Measurements from ENCODE around the gene AKAP13.
"Not testable (repeated sequence)": the region's sequence is repeated elsewhere in the genome, so short reads cannot be mapped to it uniquely, and the experiment has no call there.

AKAP13 gene

DNA sequence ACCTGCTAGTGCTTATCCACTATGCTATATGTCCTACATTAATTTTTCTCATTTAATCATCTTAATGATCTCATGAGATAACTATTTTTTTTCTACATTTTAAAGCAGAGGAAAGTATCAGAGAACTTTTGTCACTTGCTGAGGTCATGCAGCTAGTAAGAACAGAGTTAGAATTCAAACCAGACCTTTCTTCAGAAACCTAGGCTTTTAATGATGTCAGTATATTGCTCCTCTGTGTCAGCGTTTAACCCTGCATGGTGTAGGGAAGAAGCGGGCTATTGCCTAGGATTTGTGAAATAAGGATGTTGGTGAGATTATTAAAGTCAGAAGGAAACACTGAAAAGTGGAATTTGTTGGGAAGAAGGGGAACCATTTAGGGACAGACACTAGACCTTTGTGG, 121.2 kb downstream of the AKAP13 start:
- no peak for DNase-seq

DNA sequence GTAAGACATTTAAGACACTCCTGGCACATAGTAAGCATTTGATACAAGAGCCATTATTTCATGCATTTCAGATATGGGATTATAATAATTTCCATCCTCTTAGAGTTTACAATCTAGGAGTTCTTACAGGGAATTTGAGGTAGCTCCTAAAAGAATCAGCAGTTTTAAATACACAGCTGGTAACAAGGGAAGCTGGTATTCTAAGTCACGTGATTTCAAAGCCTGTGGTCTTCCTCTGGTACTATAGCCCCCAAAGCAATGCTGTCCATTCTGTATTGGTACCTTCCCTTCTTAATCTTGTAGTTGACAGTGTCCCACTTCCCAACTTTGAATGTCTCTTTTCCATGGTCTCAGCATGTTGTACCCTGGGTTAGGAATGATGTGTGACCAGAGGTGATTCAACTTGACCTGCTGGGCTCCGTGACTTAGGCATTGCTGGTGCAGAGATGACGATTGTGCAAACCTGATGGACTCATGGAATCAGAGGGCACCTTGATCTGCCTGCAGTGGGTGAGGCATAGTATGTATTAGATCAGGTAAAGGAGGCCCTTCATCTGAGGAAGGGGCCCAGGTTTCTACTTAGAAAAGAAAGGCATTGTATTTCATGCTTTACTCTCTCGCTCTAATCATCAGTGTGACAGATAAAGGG, 122.9 kb downstream of the AKAP13 start:
- no peak for DNase-seq

DNA sequence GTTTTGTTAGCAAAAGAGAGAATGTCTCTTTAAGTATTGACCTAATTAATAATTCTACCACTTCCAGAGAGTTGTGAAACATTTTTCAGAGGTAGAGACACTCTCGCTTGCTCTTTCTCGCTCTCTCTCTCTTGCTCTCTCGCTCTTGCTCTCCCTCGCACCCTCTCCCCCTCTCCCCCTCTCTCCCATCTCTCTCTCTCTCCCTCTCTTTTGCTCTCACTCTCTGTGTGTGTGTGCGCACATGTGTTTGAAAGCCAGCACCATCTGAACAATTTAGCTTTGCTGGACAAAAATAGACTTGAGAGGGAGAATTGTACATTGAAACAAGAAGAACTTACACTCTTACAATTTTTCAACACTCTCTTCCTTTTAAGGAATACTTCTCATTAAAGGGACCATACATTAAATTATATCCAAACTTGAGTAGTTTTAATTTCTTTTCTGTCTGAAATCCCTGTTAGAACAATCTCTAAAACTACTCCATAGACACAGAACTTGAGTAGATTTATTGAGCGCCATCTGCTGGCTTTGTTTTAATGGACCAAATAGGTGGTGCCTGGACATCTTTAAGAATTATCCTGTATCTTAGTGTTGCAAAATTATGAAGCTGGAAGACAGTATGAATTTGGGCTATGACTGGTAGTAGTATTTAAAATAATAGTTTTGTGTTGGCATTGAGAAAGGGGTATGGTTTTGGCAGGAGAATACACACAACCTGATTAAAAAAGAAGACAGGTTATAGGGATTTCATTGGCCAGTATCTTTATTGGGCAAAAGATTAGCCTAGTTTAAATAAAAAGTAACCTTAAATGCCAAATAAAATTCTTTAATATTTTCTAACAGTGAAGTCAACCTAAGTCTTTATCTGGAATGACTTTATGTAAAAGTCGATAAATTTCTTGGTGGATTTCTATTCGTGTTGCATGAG, 124.6 kb downstream of the AKAP13 start:
- DNase-seq = peak; percentile 64

DNA sequence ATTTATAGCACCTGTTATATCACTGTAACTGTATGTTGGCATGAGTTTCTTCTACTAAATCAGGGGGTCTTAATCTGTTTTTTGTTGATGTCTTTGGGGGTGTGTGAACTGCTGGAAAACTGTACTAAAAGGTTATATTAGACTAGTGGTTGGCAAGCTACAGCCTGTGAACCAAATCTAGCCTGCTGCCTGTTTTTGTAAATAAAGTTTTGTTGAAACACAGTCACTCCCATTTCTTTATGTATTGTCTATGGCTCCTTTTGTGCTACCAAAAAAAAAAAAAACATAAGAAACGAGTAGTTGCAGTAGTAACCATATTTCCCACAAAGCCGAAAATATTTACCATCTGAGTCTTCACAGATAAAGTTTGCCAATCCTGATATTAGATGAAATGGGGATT, 126.7 kb downstream of the AKAP13 start:
- DNase-seq = no peak

DNA sequence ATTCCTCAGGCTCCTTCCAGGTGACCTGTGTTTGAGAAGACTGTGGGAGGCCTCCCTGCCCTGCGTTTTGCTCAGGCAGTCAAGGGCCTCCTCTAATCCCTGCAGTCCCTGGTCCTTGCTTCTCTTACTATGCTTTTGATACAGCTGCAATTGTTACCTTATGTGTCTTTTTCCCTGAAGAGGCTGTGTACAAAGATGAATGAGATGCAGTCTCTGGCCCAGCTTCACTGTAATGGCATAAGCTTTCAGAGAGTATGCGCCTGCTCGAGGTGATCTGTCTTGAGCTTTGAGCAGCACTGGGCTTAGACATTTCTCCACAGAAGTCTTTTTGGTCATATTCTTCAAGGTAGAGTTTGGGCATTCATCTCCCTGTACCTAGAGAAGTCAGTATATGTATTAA, 129.6 kb downstream of the AKAP13 start:
- DNase-seq = no peak

DNA sequence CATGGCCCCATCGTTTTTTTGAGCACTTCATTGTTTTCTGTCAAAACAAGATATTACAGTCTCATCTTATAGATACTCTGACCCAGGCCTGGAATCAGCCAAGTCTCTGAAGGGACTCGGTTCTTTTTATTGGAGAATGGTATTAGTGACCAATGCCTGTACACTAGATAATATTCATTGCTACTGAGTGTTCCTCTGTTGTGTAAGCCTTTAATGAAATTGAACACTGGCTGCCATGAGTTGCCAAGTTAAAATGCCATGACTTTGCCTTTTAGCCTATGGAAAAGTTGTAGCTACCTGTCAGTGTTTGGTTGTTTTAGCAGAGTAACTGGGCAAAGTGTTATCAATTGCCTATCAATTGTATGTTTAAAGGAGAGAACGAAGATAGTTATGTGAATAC, 134.0 kb downstream of the AKAP13 start:
- DNase-seq = no peak

DNA sequence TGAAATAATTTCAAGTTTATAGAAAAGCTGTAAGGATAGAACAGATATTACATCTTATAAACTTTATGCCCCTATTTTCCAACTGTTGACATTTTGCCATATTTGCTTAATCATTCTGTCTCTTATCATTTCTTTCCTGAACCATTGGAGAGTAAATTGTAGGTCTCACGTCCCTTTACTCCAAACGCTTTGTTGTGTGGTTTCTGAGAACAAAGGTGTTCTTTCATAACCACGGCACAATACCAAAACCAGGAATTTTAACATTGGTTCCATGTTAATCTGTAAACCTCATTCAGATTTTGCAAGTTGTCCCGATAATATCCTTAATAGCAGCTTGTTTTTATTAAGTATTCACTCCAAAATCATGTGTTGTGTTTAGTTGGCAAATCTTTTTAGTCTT, 134.8 kb downstream of the AKAP13 start:
- DNase-seq = no peak

DNA sequence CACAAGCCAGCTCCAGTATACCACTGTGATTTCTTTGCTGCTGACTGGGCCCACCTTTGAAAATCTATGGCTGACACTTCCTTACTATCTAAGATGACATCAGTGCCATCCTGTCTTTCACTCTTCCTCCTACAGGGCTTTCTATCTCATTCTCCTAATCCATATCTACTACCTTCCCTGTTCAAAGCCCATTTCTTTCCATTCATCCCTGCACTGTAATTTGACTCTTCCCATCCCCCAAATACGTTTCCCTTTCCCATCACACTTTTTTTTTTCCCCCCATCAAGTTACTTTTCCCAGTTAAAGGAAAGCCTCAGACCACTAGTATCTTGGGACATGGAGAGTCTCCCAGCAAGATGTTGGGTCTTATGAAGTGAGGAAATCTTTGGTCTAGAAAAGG, 136.7 kb downstream of the AKAP13 start:
- no peak for DNase-seq

DNA sequence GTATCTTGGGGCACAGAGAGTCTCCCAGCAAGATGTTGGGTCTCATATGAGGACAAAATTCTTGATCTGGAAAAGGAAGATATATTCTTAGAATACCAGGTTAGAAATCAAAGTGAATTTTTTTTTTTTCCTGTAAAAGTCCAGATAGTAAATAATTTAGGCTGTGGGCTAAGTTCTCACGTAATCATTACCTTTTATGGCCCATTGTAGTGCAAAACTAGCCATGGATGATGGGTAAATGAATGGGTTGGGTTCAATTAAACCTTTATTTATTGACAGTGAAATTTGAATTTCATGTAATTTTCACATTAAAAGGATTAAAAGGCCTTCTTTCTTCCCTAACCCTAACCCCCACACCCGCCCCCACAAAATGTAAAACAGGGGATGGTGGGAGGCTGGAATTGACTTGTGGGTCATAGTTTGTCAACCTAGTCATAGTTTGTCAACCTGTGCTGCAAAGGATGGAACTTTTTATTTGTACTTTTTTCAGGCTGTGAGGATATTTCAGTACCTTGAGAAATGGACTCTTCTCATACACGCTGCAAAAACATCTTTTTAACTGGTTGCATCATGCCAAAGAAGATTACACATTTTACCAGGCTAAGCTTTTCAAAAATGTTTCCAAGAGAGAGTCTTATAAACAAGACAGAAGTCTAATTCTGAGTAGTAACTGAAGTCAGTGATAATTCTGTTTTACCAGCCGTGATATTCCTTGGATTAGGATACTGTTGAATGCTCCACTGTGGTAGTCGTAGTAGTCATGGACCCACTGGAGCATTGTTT, 138.8 kb downstream of the AKAP13 start:
- DNase-seq = no peak

DNA sequence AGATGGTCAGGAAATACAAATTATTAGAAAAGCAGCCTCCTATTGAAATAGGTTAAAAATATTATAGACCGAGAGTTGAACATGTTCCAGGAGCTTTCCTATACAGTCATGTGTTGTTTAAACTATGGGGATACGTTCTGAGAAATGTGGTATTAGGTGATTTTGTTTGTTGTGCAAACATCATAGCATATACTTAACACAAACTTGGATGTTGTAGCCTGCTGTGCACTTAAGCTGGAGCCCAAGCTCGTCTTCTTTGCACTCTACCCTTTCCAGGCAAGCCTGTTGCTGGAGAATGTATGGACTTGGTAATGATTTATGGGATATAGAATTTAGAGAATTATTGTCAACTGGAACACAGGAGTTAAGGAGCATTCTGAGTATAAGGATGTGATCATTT, 140.2 kb downstream of the AKAP13 start:
- DNase-seq = no peak

DNA sequence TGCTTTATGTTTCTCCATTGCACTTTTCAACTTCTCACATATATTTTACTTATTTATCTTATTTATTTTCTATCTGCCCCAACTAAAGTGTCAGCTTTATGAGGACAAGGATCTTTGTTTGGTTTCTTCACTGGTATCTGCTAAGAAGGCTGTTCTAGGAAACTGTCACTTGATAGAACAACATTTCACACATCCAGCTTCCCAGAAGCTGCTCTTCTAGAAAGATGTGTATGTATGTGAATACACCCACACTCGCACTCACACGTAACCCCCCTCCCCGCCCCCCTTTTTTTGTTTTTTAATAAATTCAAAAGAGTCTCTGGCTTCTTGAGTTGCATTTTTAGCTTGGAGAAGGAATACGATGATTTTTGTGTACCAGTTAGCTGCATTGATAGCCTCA, 143.1 kb downstream of the AKAP13 start:
- DNase-seq = no peak

DNA sequence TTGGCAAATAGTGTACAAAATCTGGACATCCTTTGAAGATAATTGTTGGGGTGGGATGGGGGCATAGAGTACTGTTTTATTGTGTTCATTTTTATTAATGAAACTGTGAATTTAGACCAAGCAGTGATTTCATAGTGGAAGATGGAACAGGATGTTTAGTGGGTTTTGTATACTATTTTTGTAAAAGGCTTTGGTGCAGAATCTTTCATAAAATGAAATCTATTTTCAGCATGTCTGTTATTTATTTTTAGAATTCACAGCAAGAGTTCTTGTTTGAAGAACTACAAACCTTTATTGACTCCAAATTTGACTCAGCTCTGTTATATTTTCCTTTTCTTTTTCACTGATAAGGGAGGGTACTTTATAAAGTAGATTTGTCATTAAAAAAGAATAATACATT, 145.4 kb downstream of the AKAP13 start:
- DNase-seq = no peak

DNA sequence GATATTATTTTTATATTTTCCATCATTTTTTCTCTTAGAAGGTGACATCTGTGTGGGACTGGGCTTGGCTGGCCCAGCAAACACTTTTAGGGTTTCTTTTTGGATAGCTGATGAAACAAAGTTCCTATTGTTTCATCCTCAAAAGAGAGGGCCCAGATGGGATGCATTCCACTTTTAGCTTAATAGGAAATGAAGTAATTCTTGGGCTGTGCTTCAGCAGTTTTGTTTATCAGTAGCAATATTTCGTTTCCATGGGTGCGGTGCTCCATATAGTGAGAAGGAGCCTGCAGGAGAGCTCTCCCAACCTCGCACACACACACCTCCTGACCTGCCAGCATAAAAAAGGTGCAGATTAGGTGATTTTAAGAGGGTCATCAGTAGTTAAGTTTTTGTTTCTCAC, 147.5 kb downstream of the AKAP13 start:
- DNase-seq = peak; percentile 29

DNA sequence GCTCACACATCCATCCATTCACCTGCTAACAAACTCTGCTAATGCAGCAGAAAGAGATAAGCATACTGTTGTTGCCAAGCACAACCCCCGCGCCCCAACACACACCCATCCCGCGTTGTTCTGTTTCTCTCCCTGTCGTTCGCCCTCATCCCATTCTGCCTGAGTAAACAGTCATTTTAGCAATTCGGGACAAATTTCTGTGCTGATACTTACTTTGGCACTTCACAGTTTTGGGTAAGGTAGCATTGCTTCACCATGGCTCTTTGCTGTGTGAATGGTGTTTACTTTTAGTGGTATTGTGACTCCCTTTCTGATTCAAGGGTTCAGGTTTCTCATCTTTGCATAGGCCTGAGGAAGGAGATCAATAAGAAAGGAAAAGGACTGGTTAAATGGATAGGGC, 149.7 kb downstream of the AKAP13 start:
- DNase-seq = no peak

DNA sequence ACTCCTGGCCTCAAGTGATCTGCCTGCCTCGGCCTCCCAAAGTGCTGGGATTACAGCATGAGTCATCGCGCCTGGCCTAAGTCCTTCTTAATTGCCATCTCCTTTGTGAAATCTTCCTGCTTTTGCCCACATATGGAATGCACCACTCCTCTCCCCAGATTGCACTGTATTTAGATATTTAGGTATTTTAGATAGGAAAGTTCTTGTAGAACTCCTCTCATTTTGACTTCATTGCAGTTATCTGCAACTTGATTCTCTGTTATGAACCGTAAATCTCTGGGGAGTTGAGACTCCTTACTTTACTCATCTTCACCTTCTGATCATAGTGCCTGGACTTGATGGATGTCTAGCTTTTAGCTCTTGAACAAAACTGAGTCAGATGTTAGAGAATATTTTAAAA, 150.7 kb downstream of the AKAP13 start:
- DNase-seq = peak; percentile 20

DNA sequence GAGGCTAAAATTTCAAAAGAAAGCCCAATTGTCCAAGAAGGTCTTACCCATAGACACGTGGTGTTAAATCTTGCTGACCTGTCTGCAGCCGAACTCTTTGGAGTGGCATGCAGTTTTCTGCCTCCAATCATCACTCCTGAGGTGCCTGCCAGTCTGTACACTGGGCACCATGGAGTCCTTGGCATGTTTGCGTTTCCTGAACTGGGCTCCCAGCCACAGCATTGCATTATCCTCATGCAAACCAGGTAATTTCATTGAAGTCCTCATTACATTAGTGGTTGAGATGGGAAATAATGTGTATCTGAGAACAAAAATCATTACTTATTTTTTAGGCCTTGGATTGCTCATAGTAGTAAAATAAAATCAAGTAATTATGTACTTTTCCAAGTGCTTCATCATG, 152.3 kb downstream of the AKAP13 start:
- DNase-seq = no peak

DNA sequence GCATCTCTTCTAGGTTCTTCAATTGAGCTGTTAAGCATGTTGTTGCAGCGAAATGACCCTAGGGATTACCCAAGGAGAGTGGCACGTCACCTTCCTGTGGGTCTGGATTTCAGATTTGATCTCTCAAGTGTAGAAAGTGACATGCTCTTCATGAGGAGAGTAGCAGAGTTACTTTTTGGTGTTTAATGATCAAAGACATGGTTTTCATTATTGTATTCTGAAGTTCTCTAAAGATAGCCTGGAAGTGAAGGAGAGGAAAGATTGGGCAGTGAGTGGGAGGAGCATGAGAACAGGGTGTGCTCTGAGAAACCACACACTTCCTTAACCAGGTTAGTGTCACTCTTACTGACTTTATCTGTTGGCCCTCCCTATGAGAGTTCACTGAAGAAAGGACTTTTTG, 153.6 kb downstream of the AKAP13 start:
- no peak for DNase-seq

DNA sequence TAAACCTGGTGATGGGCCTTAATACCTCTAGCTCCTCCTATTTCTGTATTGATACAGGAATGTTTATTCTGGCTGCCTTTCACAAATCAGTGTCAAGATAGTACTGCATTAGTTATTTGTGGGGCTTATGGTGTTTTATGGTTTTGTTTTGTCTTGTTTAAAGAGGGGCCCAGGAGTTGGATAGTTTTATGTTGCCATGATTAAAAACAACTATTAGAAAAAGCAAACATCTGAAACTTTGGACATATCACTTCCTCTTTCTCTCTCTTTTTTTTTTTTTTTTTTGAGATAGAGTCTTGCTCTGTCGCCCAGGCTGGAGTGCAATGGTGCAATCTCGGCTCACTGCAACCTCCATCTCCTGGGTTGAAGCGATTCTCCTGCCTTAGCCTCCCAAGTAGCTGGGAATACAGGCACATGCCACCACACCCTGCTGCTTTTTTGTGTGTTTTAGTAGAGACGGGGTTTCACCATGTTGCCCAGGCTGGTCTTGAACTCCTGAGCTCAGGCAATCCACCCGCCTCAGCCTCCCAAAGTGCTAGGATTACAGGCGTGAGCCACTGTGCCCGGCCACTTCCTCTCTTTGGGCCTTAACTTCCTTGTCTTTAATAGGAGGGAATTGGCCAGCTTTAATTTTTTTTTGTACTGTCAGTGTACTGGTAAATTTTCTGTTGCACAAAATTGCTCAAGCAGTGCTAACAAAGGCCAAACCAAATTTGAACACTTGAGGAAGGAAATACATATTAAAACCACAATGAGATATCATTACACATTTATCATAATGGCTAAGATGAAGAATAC, 155.3 kb downstream of the AKAP13 start:
- not testable (repeated sequence) for DNase-seq

DNA sequence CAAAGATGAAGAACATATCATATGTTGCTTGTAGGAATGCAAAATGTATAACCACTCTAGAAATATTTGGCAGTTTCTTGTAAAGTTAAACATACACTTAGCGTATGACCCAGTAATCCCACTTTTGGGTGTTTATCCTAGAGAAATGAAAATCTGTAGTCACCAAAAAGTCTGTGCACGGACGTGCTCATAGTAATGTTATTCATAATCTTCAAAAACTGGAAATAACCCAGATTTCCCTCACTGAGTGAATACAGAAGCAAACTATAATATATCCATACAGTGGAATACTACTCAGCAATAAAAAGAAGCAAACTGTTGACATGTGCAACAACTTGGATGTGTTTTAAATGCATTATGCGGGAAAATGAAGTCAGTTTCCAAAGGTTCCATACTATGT, 155.9 kb downstream of the AKAP13 start:
- DNase-seq = no peak

DNA sequence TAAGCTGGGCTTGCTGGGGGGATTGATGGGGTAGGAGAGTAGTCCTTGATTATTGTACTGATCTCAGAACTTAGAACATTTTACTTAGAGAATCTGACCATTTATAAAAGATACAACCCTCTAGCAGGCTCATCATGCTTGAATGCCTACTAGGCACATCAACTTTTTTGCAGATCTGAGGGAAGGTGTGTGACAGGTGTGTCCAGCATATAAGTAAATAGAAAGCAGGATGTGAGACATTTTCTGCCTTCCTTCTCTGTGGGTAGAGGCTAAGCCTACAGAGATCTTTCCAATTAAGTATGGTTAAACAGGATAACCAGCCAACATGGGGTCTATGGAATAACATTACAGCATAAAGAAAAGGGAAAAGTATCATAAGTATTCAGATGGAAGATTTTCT, 159.1 kb downstream of the AKAP13 start:
- no peak for DNase-seq

DNA sequence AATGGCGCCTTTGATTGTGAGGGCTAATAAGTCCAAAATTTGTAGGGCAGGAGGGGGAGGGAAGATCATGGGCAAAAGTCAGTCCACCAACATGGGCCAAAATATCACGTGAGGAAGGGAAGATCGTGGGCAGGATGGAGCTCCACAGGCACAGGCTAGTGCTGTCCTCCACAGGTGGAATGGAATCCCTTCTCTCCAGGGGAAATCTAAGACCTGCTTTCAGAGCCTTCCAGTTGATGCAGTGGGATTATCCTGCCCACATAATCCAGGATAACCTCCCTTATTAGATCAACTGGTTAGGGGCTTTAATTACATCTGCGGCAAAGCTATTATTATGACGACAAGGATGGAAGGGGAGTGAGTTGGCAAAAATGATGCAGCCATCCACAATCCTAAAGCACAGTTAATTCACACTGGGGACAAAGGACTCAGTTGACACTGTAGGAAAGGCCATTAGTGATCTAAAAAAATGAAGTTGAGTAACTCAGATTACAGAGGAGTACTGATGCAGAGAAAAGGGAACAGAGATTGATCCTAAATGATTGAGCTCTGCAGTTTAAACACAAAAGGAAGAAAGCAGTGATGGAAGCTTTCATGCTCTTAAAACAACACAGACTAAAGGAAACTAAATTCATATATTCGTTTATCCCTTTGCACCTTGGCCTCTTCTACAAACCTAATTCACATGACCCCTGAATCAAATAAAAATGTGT, 159.8 kb downstream of the AKAP13 start:
- no peak for DNase-seq

DNA sequence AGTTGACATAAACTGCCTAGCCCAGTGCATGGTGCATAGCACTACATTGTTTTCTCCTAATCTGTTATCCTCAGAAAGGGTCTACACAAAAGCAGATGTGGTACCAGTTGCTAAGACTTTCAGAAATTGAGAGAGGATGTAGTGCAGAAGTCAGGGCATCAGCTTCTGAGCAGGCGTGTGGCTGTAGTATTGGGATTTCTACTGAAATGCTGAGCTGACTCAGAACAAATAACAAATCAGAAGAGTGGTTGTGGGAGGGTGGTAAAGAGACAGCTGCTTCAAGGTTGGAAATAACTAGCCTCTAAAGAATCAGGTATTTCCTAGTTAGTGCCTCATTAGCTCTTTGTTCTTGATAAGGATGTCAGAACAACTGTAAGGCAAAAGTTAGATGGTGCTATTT, 161.3 kb downstream of the AKAP13 start:
- no peak for DNase-seq

Data from EL (cell line).